GM18870 (cell line): Measurements from ENCODE around the gene FAM20A.
"Not testable (repeated sequence)": the region's sequence is repeated elsewhere in the genome, so short reads cannot be mapped to it uniquely, and the experiment has no call there.

Source experiments
- ATAC-seq: cut with Tn5 transposase; IDR thresholded peaks from one replicate; pipeline ENCODE4 v1.9.1; 2021; ENCODE audit warnings: moderate library complexity; ENCODE audit not compliant: unreplicated experiment

The FAM20A gene

GRCh38 chr17:68497885-68498319, 103.3 kb downstream of the FAM20A start:
- peak; percentile 87 for ATAC-seq

GRCh38 chr17:68495081-68495480, 106.1 kb downstream of the FAM20A start:
- no peak for ATAC-seq

DNA sequence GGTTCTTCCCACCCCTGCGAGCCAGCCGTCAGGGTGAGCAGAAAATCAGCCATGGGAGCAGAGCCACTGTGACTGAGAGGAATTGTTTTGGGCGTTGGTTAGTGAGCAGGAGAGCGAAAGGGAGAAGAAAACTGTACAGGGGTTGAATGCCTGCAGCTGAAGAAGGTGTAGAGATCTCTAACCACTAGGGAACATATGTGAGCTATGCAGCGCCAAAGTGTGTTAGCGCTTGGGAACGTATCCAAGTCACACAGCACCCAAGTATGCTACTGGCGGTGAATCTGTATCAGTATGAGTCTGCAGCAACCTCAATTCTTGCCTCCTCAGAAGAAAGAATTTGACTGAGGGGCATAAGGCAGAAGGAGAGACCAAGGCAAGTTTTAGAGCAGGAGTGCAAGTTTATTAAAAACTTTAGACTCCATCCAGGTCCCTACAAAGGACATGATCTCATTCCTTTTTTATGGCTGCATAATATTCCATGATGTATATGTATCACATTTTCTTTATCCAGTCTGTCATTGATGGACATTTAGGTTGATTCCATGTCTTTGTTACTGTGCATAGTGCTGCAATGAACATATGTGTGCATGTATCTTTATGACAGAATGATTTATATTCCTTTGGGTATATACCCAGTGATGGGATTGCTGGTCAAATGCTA, 108.6 kb downstream of the FAM20A start:
- not testable (repeated sequence) for ATAC-seq

DNA sequence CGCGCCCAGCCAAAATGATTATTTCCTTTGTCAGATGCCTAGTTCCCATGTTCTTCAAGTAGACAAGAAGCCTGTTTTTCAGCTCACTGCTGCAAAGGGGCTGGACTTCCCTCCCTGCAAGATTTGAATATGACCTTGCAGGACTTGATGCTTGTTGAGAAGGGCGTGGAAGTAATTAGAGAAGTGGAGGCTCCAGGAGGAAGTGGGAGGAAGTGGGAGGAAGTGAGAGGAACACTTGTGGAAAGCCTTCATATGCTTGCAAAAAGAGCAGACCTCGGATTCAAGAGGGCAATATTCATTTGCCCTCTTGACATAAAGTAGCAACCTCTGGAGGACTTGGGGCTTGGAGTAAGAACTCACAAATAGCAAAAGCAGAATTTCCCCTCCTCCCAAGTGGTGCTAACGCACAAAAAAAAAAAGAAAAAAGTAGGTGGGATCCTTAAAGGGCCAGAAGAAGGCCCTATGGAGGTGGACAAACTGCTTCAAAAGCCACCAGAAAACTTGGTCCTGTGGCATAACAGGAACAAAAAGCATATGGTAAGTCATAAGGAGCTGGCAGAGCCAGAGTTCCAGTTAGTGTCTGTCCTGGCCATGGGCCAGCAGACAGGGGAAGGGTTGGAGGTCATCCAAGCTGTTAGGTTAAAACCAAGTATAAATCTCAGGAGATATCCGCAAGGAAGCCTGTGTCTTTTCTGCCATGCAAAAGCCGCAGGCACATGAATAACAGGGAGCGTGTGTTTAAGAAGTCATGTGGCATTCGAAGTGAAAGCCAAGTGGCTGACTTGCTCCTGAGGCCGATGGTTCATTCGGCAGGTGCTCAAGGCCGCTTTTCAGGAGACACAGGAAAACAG, 109.6 kb downstream of the FAM20A start:
- ATAC-seq, result no peak

GRCh38 chr17:68489919-68490318, 111.2 kb downstream of the FAM20A start:
- no peak for ATAC-seq
